OCI-LY3 (cell line): ENCODE results near the gene KLHL18.

Experiments used
- EZH2phosphoT487 ChIP-seq: fragments of 200-600 bp; shearing (Covaris generic); IDR thresholded peaks from 2 replicates; pipeline ENCODE4 v1.6.1; 2018; ENCODE audit warnings: antibody characterized with exemption, mixed run types, low read depth
- TF ChIP-seq, protein P1 (sequence below): fragments of 200-600, 300-600 bp; sonication (generic); IDR thresholded peaks from 2 replicates; pipeline ENCODE4 v1.5.1; 2014; ENCODE audit warnings: antibody characterized with exemption, low read length, low read depth

DNA sequence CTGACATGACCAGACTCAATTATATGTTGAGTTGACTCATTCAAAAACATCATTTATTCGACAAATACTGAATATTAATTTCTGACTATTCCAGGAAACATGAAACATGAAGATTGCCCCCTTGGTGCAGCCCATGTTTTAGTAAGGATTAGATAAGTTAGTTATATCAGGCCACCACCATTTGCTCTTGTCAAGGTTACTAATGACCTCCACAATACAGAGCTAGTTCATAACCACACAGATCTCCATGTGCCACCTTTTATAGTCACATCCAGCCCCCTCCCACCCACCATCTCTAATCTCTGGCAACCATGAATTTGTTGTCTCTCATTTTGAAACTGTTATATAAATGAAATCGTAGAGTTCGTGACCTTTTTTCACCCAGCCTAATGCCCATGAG is 15.7 kb downstream of the KLHL18 start:
- TF ChIP-seq, protein P1, sequence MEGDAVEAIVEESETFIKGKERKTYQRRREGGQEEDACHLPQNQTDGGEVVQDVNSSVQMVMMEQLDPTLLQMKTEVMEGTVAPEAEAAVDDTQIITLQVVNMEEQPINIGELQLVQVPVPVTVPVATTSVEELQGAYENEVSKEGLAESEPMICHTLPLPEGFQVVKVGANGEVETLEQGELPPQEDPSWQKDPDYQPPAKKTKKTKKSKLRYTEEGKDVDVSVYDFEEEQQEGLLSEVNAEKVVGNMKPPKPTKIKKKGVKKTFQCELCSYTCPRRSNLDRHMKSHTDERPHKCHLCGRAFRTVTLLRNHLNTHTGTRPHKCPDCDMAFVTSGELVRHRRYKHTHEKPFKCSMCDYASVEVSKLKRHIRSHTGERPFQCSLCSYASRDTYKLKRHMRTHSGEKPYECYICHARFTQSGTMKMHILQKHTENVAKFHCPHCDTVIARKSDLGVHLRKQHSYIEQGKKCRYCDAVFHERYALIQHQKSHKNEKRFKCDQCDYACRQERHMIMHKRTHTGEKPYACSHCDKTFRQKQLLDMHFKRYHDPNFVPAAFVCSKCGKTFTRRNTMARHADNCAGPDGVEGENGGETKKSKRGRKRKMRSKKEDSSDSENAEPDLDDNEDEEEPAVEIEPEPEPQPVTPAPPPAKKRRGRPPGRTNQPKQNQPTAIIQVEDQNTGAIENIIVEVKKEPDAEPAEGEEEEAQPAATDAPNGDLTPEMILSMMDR = no peak
- TF ChIP-seq EZH2phosphoT487 = no peak
